Activated CD8-positive, alpha-beta memory T cell treated with anti-CD3 and anti-CD28 coated beads for 24 hours (primary cell): Measurements from ENCODE around the gene DISP2.

Source experiments
- DNase-seq: peaks from one replicate; pipeline ENCODE4 v3.0.0-alpha.2; 2020

DISP2 gene

GRCh38 chr15:40392986-40393948, 35.2 kb downstream of the DISP2 start:
- no peak for DNase-seq

- DNase-seq, result no peak
Measured at GRCh38 chr15:40397688-40398412, 39.8 kb downstream of the DISP2 start.

GRCh38 chr15:40398413-40398873, 40.4 kb downstream of the DISP2 start:
- no peak for DNase-seq

GRCh38 chr15:40399370-40399769, 41.4 kb downstream of the DISP2 start:
- DNase-seq, result no peak

DNA sequence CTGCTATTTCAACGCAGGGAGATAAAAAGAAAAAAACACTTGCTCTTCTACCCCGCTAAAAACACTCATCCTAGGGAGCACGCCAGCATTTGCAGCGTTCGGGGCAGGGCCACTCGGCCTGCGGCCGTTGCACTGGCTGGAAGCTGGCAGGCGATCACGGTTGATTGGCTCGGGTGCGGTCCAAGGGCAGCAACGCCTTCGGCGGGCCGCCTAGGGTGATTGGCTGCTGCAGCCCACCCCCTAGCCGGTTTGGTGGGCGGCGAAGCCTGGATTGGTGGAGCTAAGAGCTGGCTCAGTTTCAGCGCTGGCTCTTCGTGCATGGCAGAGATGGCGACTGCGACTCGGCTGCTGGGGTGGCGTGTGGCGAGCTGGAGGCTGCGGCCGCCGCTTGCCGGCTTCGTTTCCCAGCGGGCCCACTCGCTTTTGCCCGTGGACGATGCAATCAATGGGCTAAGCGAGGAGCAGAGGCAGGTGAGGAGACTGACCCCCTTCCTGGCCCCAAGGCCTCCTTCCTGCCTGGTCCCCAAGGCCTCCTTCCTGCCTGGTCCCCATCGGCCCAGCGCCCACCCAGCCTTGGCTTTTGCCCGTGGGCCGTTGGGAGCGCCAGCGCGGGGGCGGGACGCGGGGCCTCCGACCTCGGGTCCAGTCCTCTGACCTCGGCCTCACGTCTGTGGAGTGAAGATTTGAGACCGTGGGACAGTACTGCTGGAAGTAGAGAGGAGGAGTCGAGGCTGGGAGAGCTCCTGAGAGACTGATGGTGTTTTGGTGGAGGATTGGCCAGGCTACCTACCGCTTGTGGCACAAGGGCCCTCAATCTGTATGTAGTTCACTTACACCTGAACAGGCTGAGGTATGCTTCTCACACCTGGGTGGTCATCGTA, 47.7 kb downstream of the DISP2 start, which contains the start of gene IVD:
Gene IVD, plus strand, starts transcription at position 295 of the 881 bp plus-strand sequence. Its CDS starts 33 bp downstream, at position 328.
- DNase-seq, result peak; percentile 95

GRCh38 chr15:40407330-40407990, 49.4 kb downstream of the DISP2 start:
- DNase-seq, result no peak

- DNase-seq, result no peak
Measured at GRCh38 chr15:40409366-40409765, 51.3 kb downstream of the DISP2 start.

DNA sequence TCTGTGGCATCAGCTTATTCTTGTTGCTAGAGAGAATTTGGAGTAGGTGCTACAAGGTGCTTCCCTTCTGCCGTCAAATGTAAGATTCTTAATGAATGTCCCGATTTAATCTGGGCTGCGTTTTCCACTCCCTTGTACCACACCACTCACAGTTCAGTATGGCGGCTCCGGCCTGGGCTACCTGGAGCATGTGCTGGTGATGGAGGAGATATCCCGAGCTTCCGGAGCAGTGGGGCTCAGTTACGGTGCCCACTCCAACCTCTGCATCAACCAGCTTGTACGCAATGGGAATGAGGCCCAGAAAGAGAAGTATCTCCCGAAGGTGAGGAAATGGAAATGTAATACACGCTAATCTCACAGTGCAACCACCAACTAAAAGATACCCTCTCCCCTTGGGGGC, 52.5 kb downstream of the DISP2 start:
- no peak for DNase-seq

- no peak for DNase-seq
Measured at GRCh38 chr15:40412095-40412759, 54.2 kb downstream of the DISP2 start.

DNA sequence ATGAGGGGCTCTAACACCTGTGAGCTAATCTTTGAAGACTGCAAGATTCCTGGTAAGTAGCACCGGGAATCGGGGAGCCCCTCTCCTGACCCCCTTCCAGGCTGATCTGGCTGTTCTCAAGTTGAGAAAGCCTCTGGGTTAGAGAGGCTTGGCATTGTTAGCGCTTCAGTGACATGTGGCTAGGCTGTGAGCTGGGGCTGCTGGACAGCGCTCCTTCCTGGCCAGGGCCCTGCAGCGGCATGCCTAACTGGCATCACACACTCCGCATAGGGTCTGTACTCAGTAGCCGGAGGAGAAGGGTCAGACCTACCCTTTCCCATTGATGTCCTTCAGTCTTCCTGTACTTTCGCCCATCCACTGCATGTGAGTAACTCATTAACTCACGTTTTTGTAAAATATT, 55.0 kb downstream of the DISP2 start:
- DNase-seq, result no peak

DNA sequence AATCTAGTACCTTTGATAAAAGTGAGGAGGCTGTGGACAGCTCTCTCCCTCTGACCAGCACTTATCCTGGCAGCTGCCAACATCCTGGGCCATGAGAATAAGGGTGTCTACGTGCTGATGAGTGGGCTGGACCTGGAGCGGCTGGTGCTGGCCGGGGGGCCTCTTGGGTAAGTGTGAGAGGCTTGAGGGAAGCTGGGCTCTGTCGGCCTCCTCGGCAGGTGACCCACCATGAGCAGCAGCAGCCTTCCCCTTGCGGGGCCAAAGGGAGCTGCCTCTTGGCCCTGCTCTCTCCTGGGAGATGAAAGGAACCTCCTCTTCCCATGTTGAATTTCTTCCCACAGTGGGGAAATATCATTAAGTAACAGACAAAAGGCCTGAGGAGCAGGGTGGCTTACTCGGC, 56.8 kb downstream of the DISP2 start:
- no peak for DNase-seq

GRCh38 chr15:40415226-40415625, 57.2 kb downstream of the DISP2 start:
- DNase-seq, result no peak

DNA sequence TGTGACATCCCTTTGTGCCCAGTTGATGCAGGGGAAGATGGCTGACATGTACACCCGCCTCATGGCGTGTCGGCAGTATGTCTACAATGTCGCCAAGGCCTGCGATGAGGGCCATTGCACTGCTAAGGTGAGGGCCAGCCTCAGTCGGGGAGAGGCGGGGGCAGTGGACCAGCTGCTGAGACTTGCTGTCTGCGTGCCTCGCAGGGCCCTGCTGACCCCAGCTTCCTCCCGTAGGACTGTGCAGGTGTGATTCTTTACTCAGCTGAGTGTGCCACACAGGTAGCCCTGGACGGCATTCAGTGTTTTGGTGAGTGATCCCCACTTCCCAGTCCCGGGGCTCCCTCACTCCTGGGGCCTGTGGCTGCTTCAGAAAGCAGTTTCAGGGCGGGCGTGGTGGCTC, 58.0 kb downstream of the DISP2 start:
- DNase-seq, result no peak

DNA sequence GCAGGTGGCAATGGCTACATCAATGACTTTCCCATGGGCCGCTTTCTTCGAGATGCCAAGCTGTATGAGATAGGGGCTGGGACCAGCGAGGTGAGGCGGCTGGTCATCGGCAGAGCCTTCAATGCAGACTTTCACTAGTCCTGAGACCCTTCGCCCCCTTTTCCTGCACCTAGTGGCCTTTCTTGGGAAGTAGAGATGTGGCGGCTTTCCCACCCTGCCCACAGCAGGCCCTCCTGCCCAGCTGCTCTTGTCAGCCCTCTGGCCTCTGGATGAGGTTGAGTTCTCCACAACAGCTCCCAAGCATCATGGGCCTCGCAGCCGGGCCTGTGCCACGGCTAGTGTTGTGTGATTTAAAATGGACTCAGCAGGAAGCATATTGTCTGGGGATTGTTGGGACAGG, 60.1 kb downstream of the DISP2 start:
- no peak for DNase-seq

- DNase-seq, result no peak
Measured at GRCh38 chr15:40420071-40420713, 62.2 kb downstream of the DISP2 start.

DNA sequence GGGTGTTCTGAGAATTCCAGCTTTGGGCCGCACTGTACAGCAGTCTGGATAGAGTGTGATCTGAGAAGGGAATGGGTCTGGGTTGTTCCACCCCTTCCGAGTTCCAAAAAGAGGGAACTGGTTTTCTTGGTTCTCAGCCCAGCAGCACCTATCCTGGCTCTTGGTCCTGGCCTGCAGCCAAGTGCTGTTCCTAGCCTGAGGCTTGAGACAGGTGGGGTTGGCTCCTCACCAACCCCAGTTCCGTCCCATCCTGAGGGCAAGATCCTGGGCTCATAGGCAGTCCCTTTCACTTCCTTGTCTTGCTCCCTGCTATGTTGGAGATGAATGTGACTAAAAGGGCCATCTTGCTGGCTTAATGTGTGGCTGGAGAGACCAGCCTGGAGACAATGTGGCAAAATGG, 62.8 kb downstream of the DISP2 start:
- no peak for DNase-seq

DNA sequence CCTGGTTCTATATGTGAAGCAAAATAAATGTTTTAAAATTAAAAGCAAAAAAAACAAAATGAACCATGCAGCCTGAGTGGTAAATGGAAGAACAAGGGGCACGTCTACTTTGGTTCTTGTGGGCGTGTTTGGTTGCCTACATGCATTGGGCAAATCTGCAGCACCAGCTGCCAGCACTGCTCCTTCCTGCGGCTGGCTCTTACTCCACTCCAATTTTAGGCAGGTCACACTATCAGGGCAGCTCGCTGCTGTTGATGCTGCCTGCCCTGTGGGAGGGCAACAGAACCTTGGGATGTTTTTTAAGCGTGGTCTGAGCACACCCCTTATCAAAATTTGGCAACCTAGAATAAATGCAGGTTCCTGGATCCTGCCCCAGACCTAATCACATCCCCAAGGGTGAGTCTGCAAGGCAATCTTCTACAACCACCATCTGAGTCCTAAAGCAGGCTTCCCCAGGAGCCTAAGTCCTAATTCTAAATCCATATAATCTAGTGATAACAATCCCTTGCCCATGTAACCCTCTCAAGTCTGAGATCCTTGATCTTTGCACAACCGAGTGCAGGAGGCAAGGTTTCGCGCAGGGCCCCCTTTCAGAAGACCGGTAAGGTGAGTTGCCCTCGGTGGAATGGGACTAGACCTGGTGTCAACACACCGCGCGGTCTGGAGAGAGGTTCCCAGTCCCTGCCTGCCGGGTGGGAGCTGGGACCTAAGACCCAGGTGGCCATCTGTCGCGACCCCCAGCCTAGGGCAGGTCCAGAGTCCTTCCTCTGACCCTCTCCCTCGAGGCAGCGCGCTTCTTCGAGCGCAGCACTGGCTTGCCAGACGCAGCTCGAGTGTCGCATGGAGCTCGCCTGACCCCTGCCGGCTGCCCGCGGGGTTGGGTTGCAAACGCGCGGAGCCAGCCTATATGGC, 63.5 kb downstream of the DISP2 start:
- peak; percentile 94 for DNase-seq

DNA sequence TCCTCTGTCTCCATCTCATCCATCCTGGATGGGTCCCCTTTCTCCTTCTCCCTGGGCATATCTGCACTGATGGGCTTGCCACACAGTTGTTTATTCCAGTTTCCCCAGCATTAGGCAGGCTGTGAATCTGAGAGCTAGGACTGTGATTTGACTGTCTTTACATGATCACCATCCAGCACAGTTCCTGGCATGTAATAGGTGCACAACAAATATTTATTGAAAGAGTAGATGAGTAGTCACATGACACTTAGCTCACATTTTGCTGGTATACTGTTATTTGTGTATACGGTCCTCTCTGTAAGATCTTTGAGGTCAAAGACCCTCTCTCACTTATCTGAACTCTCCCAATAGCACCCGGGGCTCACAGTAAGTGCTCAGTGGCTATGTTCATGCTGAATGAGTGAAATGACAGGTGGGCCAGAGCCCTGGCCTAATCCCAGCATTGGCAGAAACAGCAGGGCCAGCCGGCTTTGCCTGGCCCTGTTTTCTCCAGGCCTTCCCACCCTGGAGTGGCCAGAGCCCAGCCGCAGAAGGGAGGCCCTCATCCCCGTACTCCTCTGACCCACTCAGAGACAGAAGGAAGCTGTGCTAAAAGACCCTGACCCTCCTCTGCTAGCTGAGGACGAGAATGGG, 66.6 kb downstream of the DISP2 start:
- DNase-seq, result no peak

DNA sequence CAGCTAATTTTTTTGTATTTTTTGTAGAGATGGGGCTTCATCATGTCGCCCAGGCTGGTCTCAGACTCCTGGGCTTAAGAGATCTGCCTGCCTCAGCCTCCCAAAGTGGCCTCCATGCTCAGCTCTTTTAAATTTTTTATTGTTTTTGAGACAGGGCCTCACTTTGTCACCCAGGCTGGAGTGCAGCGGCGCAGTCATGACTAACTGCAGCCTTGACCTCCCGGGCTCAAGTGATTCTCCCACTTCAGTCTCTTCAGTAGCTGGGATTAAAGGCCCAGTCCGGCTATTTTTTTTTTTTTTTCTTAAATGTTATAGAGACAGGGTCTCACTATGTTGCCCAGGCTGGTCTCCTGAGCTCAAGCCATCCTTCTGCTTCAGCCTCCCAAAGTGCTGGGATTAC, 67.7 kb downstream of the DISP2 start:
- DNase-seq, result no peak

DNA sequence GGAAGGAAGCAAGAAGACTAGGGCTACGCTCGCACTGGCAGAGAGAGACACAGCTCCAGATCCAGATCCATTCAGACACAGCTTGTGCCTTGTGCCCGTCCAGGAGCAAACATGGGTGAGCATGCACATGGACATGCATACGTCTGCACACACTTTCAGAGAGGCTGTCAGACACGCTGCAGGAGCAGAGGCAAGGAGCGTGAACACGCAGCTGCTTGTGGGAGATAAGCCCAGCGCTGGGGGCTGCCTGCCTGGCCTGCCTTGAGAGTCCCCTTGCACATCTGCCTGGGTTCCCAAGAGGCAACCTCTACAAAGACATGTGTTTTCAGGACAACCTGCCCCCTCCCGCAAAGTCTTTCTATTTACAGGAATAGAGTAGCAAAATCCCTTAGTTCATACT, 69.2 kb downstream of the DISP2 start:
- DNase-seq, result no peak
